HG02610 (cell line): Measurements from ENCODE around the gene APC2.
"Not testable (repeated sequence)": the region's sequence is repeated elsewhere in the genome, so short reads cannot be mapped to it uniquely, and the experiment has no call there.

ENCODE experiments used
- ATAC-seq: cut with Tn5 transposase; IDR thresholded peaks from one replicate; pipeline ENCODE4 v1.9.1; 2021; ENCODE audit warnings: mild to moderate bottlenecking, moderate library complexity; ENCODE audit not compliant: unreplicated experiment

Gene APC2

DNA sequence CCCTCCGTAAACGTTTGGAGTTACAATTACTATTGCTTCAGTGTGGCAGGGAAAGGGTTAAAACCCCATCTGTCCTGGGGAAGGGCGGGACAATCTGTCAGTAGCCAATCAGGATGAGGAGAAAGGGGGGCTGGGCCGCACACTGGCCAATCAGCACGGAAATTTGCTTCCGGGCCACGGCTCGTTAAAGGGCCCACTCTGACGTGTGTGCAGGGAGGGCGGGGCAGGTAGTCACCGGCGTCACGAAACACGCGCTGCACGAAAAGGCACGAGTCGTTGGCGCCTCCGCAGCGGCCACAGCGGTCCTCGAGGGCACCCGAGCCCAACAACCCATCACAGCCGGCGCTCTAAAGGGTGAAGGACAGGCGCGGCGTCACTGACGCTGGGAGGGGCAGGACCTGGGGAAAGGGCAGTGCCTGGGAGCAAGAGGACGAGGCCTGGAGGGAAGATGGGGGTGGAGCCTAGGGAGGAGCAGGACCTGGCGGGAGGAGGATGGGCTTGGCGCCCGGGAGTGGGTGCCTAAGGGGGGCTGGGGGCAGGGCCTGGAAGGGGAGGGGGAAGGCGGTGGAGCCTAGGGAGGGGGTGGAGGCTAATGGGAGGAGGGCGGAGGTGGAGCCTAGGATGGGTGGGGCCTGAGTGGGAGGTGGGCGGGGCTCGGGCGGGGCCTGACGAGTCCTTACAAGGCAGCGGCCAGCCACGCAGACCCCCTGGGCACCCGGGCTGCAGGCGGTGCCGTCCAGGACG lies 58.0 kb downstream of the APC2 start:
- ATAC-seq, result no peak

DNA sequence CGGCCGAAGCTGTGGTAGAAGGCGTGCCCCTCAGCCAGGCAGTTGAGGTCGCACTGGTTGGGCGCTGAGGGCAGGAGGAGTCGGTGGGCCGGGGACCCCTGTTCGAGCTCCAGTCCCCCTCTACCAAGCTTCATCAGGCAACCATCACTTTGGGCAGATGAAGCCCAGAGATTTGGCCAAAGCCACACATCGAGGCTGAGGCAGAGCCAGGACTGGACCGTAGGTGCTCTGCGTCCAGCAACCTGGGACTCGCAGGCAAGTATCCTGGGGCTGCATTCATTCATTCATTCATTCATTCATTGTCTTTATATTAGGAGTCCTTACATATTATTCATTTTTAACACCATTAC lies 58.6 kb downstream of the APC2 start:
- ATAC-seq, result no peak

DNA sequence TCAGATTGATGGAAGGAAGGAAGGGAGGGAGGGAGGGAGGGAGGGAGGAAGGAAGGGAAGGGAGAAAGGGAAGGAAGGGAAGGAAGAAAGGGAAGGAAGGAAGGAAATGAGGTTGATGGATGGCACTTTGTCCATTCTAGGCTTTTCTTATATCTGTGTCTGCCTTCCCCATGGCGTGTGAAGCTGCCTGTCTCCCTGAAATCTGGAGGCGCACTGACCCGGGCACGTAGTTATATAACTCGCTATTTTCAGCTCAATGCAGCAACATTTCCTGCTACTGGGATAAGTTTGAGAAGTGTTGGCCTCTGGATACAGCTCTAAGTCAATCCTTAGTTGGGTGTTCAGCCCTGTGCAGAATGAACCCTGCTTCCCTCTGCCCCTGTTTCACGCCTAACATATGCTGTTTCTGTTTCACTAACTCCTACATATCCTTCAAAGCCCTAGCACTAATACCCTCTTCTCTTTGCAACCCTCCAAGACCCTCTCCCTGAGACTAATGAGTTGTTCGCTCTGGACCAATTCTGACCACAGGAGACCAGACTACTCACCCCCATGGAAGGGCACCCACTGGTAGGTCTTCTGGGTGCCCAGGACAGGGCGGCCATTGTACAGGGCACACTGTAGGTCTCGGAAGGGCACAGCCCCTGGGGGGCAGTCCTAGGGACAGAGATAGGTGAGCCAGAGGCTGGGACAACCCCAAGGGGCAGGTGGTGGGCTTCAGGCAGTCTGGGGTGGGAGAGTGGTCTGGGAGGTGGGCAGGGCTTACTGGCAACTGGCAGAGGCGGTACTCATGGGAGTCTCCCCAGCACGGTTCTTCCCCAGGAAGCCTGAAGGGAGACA lies 59.9 kb downstream of the APC2 start:
- no peak for ATAC-seq

DNA sequence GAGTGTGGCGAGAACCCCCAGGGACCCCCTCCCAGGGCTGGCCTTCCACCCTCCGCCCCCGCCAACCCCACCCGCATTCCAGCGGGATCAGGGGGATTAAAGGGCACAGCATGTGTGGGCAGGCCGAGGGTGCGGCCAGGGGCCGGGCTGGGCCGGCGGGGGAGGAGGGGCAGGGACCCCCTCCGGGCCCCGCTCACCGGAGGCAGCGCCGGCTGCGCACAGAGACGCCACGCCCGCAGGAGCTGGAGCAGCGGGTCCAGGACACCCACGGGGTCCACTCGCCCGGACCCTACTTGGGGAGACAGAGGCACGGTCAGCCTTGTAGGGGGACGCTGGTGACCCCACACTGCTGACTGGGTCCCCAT lies 60.5 kb downstream of the APC2 start:
- no peak for ATAC-seq

DNA sequence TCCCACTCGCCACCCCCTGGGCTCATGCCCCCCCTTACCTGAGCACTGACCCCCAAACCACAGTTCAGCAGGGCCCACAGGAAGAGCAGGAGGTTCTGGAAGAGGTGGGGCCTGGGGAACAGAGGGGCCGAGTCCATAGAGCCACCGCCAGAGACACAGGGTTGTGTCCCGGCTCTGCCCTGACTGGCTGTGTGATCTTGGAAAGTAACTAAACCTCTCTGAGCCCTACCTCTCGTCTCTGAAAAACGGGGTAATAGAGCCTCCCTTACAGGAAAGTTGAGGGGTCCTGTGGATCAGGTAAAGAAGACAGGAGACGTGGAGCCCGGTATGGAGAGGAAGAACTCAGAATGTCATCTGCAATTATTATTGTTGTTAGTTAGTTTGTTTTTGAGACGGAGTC lies 60.9 kb downstream of the APC2 start:
- ATAC-seq, result no peak

DNA sequence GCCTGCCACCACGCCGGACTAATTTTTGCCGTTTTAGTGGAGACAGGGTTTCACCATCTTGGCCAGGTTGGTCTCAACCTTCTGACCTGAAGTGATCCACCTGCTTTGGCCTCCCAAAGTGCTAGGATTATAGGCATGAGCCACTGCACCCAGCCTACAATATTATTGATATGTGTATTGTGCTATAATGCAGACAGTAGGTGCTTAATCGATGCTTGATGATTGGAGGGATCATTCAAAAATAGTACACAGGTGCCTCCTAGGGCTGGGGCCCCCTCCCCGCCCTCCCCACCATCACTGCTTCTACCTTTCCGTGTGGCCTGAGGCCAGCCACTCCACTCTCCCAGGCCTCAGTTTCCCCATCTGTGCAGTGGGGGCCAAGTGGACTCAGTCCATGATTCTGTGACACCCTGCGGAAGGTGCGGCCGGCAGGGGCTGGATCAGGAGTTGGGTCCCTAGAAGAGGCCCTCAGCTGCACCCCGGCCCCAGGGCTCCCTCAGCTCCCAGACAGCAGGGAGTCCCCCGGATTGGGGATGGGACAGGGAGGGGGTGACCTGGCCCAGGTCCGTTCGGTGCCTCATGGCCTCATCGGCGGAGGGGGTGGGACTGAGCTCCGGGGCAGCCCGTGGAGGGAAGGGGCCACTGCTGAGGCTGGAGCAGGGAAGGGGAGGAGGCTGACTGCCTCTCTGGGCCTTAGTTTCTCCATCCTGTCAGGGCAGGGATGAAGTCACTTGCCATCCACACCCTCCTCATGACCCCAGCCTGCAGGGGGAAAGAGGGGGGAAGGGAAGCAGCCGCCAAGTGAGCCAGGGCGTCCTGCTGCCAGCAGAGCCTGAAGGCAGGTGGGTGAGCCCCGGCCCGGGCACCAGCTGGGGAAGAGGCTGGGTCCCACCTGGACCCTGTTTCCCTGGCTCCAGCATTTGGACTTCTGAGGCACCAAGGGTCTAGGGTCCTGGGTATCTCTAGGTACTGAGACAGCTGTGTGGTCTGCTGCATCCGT lies 61.7 kb downstream of the APC2 start:
- no peak for ATAC-seq

DNA sequence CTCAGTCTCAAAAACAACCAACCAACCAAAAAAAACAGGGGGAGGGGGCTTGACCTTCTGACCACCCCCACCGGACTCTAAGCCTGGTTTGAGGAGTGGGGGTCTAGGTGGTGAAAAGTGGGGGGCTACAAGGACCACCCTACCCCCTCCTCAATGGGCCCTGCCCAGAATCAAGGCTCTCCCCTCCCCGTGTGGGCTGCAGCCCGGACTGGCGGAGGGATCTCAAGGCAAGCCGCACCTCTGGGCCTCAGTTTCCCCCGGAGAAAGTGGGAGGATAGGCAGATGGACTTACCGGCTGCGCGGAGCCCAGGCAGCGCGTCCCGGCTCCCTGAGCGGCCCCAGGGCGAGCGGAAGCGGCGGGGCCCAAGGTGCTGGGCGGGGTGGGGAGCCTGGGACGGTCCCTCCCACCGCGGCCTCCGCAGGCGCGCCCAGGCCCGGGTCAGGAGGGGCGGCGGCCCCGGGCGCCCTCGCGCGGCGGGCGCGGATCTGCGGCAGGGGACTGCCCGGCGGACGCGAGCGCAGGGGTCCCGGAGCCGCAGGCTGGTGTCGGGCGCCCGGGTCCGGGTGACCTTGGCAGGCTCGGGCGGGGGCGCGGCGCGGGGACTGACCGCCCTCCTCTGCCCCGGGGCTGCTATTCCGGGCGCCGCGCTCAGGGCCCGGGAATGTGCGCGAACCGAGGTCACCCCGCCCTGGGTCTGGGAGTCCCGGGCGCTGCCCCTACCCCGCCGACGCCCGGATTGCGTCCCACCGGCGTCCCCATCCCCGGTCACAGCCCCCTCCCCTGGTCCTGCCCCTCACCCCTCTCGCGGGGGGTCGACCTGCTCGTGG lies 63.0 kb downstream of the APC2 start, which contains the start of gene ADAMTSL5:
Gene ADAMTSL5, minus strand, starts transcription at position 349 of the 828 bp plus-strand sequence. CDS start 2,076 bp downstream, outside the sequence.
- ATAC-seq, result no peak

DNA sequence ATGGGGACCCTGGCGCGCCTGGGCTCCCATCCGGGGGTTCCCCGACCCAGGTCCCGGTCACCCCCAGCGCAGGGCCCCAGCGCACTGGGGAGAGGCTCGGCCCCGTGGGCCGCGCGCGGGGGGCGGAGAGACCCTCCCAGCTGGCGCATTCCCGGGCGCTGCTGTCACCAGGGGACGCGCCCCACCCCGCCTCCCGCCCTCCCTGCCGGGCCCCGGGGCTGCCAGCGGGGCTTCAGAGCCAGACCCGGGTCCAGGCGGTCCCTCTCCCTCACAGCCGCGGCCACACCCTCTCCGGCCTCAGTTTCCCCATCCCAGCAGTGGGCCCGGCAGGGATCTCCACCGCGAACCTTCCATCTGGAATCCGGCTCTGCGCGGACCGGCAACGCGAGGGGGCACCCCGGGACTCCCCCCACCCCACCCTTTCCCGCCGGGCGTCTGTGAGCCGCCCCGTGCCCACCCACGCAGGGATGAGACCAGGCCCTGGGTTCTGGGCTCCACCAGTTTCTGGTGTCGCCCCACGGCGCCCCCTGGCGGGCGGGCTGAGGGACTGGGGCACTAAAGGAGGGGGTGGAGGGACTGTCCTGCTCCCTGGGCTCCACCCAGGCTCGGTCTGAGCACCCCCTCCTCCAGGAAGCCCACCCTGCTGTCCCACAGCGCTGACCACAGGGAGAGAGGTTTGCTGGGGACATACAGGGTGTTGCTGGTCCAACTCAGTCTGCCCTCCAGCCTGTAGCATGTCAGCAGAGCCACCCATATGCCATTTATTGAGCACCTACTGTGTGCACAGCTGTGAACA lies 63.8 kb downstream of the APC2 start:
- no peak for ATAC-seq

DNA sequence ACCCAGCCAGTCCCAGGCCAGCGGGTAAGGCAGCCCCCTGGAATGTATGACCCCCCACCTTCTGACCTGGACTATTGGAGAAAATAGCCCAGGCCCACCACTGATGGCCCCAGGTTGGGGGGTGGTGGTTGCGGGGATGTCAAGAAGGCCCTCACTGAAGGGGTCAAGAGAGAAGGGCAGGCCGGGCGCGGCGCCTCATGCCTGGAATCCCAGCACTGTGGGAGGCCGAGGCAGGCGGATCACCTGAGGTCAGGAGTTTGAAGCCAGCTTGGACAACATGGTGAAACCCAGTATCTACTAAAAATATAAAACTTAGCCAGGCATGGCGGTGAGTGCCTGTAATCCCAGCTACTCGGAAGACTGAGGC lies 64.4 kb downstream of the APC2 start:
- ATAC-seq, result no peak

DNA sequence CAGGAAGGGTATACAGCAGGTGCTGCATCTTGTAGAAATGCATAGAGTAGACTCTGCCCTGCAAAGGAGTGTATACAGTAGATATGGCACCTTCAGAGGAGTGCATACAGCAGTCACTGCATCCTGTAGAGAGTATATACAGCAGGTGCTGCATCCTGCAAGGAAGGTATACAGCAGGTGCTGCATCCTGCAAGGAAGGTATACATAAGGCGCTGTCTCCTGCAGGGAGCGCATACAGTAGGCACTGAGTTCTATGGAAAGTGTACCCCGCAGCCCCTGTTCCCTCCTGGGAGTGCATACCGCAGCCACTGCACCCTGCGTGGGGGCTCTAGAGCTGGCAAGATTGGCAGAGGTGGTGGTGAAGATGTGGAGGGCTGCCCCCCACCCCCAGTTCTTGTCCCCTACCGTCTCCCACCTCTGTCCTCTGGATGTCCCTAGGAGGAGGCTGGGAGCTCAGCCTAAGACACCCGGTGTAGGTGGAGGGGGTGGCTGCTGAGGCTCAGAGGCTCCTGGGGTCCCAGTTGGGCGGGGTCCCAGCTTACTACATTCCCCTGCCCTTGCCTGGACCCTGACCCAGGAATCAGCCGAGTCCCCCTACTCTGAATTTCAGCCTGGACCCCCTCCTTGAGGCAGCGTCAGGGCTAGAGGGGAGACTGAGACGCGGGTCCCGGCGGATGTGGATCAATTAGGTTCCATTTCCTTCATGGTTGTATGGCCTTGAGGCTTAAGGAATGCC lies 65.2 kb downstream of the APC2 start:
- no peak for ATAC-seq

DNA sequence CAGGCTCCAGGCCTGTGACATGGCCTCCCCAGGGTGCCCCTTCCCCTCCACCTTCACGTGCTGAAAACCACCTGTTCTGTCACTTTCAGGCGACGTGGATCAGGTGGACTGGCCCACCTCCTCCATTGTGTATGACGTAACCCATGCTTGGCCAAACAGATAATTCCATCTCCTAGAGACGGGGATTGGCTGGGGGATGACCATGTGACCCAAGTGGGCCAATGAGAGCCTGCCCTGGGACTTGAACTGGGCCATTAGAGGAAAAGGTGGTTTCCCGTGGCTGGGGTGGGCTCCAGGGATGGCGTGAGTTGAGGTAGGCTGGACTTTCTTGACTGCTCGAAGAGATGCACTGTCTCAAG lies 66.5 kb downstream of the APC2 start:
- ATAC-seq, result no peak

DNA sequence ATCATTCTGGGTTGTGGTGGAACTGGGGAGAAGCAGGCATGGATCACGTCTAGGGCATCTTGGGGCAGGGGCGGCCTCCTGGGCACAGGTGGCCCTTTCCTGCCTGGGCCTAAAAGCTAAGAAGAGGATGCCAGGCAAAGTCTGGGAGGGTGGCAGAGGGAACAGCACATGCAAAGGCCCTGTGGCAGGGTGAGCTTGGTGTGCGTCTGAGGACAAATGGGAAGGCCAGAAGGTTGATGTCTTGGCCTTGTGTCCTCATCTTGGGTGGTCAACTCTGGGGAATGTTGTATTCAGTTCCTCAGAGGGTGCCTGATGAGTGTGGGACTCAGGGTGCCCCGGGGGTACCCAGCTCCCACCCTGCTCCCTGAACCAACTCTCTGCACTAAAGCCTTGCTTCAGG lies 68.5 kb downstream of the APC2 start:
- ATAC-seq, result no peak

DNA sequence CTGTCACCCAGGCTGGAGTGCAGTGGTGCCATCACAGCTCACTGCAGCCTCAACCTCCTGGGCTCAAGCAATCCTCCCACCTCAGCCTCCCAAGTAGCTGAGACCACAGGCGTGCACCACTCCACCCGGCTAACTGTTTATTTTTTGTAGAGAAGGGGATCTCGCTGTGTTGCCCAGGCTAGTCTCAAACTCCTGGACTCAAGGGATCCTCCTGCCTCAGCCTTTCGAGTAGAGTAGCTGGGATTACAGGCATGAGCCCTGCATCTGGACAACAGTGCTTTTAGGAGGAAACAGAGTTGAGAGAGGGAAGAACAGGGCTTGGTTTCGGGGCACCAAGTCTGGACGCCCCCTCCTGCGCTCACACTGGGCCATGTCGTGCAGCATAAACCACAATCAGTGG lies 69.9 kb downstream of the APC2 start:
- not testable (repeated sequence) for ATAC-seq

DNA sequence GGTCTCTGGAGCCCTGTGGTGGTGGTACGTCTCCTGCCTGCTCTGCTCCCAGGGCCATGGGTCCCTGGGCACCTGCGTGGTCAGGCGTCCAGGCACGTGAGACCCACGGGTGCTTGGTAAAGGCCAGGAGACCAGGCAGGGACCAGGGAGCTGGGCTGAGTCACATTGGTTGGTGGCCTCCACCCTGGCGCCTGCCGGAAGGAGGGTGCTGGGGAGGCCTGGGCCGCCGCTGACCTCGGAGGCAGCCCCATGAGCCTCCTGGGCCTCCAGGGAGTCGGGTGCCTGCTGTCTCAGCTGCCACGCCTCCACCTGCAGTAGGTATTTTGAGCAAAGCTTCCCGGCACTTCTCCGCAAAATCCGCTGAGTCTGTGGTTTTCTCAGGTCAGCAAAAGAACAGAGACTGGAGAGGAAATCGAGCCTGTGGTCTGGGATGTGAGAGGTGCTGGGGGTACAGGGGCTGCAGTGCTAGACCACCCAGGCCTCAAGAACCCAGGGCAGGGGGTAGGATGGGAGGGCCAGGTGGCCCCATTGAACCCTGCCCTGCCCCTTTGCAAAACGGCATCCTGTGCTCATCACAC lies 70.4 kb downstream of the APC2 start:
- no peak for ATAC-seq

DNA sequence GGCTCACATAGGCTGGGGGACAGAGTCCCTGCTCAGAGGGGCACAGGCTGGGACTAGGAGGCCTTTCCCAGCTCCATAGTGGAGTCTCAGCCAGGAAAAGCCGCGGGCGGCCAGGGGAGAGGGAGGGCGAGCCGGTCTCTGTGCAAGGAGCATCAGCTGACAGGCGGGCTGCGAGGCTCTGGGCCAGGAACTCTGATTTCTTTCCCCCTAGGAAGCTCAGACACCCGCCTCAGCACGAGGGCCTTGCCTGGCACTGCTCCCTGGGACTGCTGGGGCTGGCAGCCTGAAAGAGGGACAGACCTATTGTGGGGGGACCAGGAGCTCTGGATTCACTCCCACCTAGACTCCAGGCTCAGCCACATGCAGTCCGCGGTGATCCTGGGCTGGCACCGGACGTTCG lies 71.7 kb downstream of the APC2 start:
- no peak for ATAC-seq

DNA sequence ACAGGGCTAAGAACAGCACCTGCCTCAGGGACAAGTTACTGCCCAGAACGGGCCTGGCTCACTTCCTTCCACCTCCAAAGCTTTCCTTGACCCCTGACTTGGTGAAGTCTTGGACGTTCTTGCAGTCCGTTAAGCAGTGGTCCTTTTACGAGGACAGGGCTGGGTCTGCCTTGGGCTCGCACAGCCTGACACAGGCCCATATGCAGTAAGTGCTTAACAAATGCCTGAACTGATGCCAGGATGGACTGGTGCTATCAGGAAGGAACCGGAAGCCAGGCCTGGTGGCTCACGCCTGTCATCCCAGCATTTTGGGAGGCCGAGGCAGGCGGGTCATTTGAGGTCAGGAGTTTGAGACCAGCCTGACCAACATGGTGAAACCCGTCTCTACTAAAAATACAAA lies 72.1 kb downstream of the APC2 start:
- ATAC-seq, result no peak

DNA sequence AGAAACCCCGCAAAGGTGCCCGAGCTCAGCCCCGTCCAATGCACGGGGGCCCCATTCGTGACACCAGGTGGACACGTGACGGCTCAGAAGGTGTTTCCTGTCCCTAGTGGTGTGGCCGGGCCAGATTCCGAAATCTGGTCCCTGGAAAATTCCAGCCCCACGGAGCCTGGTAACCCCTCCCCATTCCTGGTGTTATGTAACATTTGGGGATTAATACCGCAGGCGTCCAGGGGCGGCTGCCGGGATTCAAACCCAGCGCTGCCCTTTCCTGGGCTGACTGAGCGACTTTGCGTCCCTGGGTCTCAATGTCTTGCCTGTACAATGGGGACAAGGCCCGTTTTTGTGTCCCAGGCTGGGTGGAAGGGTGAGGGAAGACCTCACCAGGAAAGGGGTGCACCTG lies 72.9 kb downstream of the APC2 start:
- no peak for ATAC-seq
